ENCODE results near the gene STK11IP. TPM values are rescaled to one million over a fixed set of nuclear protein-coding genes. Genes with fewer than 3 reads are reported as not detected.
A peak's percentile ranks its signal among the peaks of the same experiment; 100 is the strongest.

STK11IP gene
- polyA plus RNA-seq, 1 donor from 2014 or later: 54.9 TPM

DNA sequence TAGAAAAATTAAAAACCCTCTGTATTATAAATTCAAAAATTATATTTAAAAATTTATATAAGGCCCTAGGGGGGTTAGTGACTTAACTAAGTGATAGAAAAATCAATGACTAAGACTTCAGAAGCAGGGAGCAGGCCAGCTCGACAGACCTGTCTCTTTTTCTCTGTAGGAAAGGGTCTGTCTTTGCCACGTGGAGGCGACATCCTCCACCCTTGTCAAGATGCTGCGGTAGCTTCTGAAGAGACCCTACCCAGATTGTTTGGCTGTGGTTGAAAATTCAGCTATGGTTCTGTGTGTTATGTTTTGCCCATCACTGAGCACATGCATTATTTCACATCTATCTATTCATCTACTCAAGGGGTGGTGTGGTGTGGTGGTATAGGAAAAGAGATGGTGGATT lies 21.6 kb downstream of the STK11IP start:
- no peaks in the 10 kb centered on the region for H3K9me3 ChIP-seq (ENCODE audit: low read length)
- no peaks in the 10 kb centered on the region for H3K9me2 ChIP-seq (ENCODE audit: insufficient read depth, low read length)
- no peaks in the 10 kb centered on the region for H3F3A ChIP-seq (ENCODE audit: insufficient read depth, low read length, poor library complexity, severe bottlenecking)
- H3K36me3 ChIP-seq (ENCODE audit: insufficient read depth, low read length): no peaks in the 10 kb centered on the region
- peak; percentile 60 for TF ChIP-seq SMC3 (conservative IDR thresholded peaks at IDR 0.05; ENCODE audit: poor library complexity)
- TF ChIP-seq TAF1 (IDR thresholded peaks at IDR 0.05; ENCODE audit: low read depth): no peak
- peak; percentile 66 for TF ChIP-seq RAD21 (conservative IDR thresholded peaks at IDR 0.05)
- no peak for TF ChIP-seq POLR2AphosphoS5 (IDR thresholded peaks at IDR 0.05)
- no peak for TF ChIP-seq EP300 (conservative IDR thresholded peaks at IDR 0.05; ENCODE audit: poor library complexity, severe bottlenecking)
- TF ChIP-seq, protein P1, sequence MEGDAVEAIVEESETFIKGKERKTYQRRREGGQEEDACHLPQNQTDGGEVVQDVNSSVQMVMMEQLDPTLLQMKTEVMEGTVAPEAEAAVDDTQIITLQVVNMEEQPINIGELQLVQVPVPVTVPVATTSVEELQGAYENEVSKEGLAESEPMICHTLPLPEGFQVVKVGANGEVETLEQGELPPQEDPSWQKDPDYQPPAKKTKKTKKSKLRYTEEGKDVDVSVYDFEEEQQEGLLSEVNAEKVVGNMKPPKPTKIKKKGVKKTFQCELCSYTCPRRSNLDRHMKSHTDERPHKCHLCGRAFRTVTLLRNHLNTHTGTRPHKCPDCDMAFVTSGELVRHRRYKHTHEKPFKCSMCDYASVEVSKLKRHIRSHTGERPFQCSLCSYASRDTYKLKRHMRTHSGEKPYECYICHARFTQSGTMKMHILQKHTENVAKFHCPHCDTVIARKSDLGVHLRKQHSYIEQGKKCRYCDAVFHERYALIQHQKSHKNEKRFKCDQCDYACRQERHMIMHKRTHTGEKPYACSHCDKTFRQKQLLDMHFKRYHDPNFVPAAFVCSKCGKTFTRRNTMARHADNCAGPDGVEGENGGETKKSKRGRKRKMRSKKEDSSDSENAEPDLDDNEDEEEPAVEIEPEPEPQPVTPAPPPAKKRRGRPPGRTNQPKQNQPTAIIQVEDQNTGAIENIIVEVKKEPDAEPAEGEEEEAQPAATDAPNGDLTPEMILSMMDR (IDR thresholded peaks at IDR 0.05; ENCODE audit: poor library complexity, severe bottlenecking): peak; percentile 58
- TF ChIP-seq, protein P2, sequence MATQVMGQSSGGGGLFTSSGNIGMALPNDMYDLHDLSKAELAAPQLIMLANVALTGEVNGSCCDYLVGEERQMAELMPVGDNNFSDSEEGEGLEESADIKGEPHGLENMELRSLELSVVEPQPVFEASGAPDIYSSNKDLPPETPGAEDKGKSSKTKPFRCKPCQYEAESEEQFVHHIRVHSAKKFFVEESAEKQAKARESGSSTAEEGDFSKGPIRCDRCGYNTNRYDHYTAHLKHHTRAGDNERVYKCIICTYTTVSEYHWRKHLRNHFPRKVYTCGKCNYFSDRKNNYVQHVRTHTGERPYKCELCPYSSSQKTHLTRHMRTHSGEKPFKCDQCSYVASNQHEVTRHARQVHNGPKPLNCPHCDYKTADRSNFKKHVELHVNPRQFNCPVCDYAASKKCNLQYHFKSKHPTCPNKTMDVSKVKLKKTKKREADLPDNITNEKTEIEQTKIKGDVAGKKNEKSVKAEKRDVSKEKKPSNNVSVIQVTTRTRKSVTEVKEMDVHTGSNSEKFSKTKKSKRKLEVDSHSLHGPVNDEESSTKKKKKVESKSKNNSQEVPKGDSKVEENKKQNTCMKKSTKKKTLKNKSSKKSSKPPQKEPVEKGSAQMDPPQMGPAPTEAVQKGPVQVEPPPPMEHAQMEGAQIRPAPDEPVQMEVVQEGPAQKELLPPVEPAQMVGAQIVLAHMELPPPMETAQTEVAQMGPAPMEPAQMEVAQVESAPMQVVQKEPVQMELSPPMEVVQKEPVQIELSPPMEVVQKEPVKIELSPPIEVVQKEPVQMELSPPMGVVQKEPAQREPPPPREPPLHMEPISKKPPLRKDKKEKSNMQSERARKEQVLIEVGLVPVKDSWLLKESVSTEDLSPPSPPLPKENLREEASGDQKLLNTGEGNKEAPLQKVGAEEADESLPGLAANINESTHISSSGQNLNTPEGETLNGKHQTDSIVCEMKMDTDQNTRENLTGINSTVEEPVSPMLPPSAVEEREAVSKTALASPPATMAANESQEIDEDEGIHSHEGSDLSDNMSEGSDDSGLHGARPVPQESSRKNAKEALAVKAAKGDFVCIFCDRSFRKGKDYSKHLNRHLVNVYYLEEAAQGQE (IDR thresholded peaks at IDR 0.05; ENCODE audit: borderline replicate concordance): no peak
- TF ChIP-seq MXI1 (conservative IDR thresholded peaks at IDR 0.05; ENCODE audit: poor library complexity, severe bottlenecking): no peak
- TF ChIP-seq EZH2 (IDR thresholded peaks at IDR 0.05; ENCODE audit: borderline replicate concordance, insufficient read depth, low read length, poor library complexity, severe bottlenecking): no peak
- no peak overlapping the region for H3K4me3 ChIP-seq (ENCODE audit: low read length)
- H2AFZ ChIP-seq (ENCODE audit: low read depth, low read length): no peak overlapping the region
- no peak overlapping the region for H3K9ac ChIP-seq (ENCODE audit: low read length)
- no peaks in the 10 kb centered on the region for H3K27me3 ChIP-seq (ENCODE audit: insufficient read depth, low read depth, low read length)
- H3K79me2 ChIP-seq (replicated peaks; ENCODE audit: insufficient read depth, low read length): no peaks in the 10 kb centered on the region
- H3K27ac ChIP-seq (ENCODE audit: low read length): no peak overlapping the region
- H3K4me2 ChIP-seq (ENCODE audit: low read length): no peak overlapping the region
- no peaks in the 10 kb centered on the region for H4K20me1 ChIP-seq (ENCODE audit: insufficient read depth)

DNA sequence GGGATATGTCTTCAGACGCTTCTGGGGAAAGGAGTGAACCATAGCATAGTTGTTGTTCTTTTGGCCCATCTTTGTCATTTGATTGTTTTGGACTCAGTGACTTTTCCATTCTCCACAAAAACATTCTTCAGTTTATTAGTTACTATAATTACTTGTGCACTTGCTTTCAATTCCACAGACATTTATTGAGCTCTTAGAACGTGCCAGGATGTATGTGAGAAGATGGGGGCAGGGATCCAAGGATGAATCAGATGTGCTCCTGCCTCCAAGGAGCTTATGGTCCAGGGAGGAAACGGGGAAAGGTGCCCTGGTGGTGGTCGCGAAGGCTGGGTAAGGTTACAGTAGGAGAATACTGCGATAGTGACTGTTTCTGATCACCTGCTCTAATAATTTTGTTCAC lies 22.9 kb downstream of the STK11IP start:
- Histone ChIP-seq H3K27ac (ENCODE audit: low read length) (no peak overlapping the region), H3K79me2 (replicated peaks; ENCODE audit: insufficient read depth, low read length) (no peaks in the 10 kb centered on the region), H2AFZ (ENCODE audit: low read depth, low read length) (no peak overlapping the region), H3K9ac (ENCODE audit: low read length) (no peak overlapping the region), H3K4me3 (ENCODE audit: low read length) (no peak overlapping the region), H4K20me1 (ENCODE audit: insufficient read depth) (no peaks in the 10 kb centered on the region), H3K27me3 (ENCODE audit: insufficient read depth, low read depth, low read length) (no peaks in the 10 kb centered on the region), H3K4me2 (ENCODE audit: low read length) (no peak overlapping the region), H3K9me3 (ENCODE audit: low read length) (no peaks in the 10 kb centered on the region), H3F3A (ENCODE audit: insufficient read depth, low read length, poor library complexity, severe bottlenecking) (no peaks in the 10 kb centered on the region), H3K36me3 (ENCODE audit: insufficient read depth, low read length) (no peaks in the 10 kb centered on the region), H3K9me2 (ENCODE audit: insufficient read depth, low read length) (no peaks in the 10 kb centered on the region)
- TF ChIP-seq SMC3 (conservative IDR thresholded peaks at IDR 0.05; ENCODE audit: poor library complexity) (no peak), MXI1 (conservative IDR thresholded peaks at IDR 0.05; ENCODE audit: poor library complexity, severe bottlenecking) (no peak), EZH2 (IDR thresholded peaks at IDR 0.05; ENCODE audit: borderline replicate concordance, insufficient read depth, low read length, poor library complexity, severe bottlenecking) (no peak), EP300 (conservative IDR thresholded peaks at IDR 0.05; ENCODE audit: poor library complexity, severe bottlenecking) (no peak), TAF1 (IDR thresholded peaks at IDR 0.05; ENCODE audit: low read depth) (no peak), POLR2AphosphoS5 (IDR thresholded peaks at IDR 0.05) (no peak)
- TF ChIP-seq, protein P1 (IDR thresholded peaks at IDR 0.05; ENCODE audit: poor library complexity, severe bottlenecking): no peak
- TF ChIP-seq, protein P2 (IDR thresholded peaks at IDR 0.05; ENCODE audit: borderline replicate concordance): no peak
